Spinal cord (tissue), 10 donors: ENCODE results near the gene TMEM200A. TPM values are rescaled to one million over a fixed set of nuclear protein-coding genes. Genes with fewer than 3 reads are reported as not detected.

Experiments used
- DNase-seq, 6 donors: peaks; one replicate each; pipeline versions ENCODE4 v3.0.0 to v3.0.0-alpha.2; 2013 to 2015; ENCODE audit warnings: low spot score in 6 of 6, low read depth in 4 of 6
- H3K27ac ChIP-seq: one replicate; pipeline ENCODE4 v1.5.1; 2013; ENCODE audit warnings: low read depth, low read length, control low read depth
- H3K27me3 ChIP-seq: one replicate; pipeline ENCODE4 v1.6.1; 2013; ENCODE audit warnings: low read length; ENCODE audit not compliant: control insufficient read depth, insufficient read depth
- H3K36me3 ChIP-seq: one replicate; pipeline ENCODE4 v1.6.1; 2013; ENCODE audit warnings: low read length; ENCODE audit not compliant: control insufficient read depth, insufficient read depth
- H3K4me1 ChIP-seq: one replicate; pipeline ENCODE4 v1.6.1; 2013; ENCODE audit warnings: low read length; ENCODE audit not compliant: control insufficient read depth, insufficient read depth
- H3K4me3 ChIP-seq: one replicate; pipeline ENCODE4 v1.5.1; 2013; ENCODE audit warnings: low read depth, low read length, control low read depth
- H3K9me3 ChIP-seq: one replicate; pipeline ENCODE4 v1.6.1; 2013; ENCODE audit warnings: low read length; ENCODE audit not compliant: control insufficient read depth, insufficient read depth
- WGBS: methylation state at CpG from one replicate; pipeline ENCODE4 v1.1.5; 2013; ENCODE audit warnings: missing lambda C conversion rate; ENCODE audit not compliant: insufficient coverage; 5-methylcytosine and 5-hydroxymethylcytosine counted together
- polyA plus RNA-seq, 2 donors: library from polyadenylated mRNA; unstranded; fragments of 120-200 nt; gene quantifications; one replicate each; pipeline ENCODE4 v1.2.1, GENCODE V29; 2013; ENCODE audit not compliant: insufficient read length in 2 of 2
- total RNA-seq, 2 donors: library from RNA; depleted of rRNA in 1 of 2; stranded (reverse); fragments of 120-200 nt in 1 of 2; fragments of >200 nt in 1 of 2; gene quantifications; one replicate each; pipeline versions ENCODE4 v1.2.3 to v1.2.4, GENCODE V29; 2013 to 2014
- donor health status: healthy.

Gene TMEM200A
- total and polyA plus RNA-seq, 4 donors = 8.8 to 13.6 (median 10.6) TPM

GRCh38 chr6:130372786-130373185, 7.0 kb downstream of the TMEM200A start:
- H3K9me3 ChIP-seq = no peaks in the 10 kb centered on the region
- no peak overlapping the region for H3K27ac ChIP-seq
- no peaks in the 10 kb centered on the region for H3K4me1 ChIP-seq
- H3K36me3 ChIP-seq = no peaks in the 10 kb centered on the region
- no peak for DNase-seq
- no CpG with 5 or more reads among the region's 1 CpG for WGBS
- H3K4me3 ChIP-seq = no peak overlapping the region
- H3K27me3 ChIP-seq = no peaks in the 10 kb centered on the region

- H3K27me3 ChIP-seq = no peaks in the 10 kb centered on the region
- no peak overlapping the region for H3K4me3 ChIP-seq
- H3K27ac ChIP-seq = no peak overlapping the region
- 61% methylated on average over 2 of the region's 2 CpGs for WGBS
- no peaks in the 10 kb centered on the region for H3K9me3 ChIP-seq
- no peak for DNase-seq
- no peaks in the 10 kb centered on the region for H3K36me3 ChIP-seq
- H3K4me1 ChIP-seq = no peaks in the 10 kb centered on the region
Observed at GRCh38 chr6:130373992-130374391, 8.2 kb downstream of the TMEM200A start.

- H3K27ac ChIP-seq = no peak overlapping the region
- no peaks in the 10 kb centered on the region for H3K9me3 ChIP-seq
- H3K4me3 ChIP-seq = no peak overlapping the region
- no peaks in the 10 kb centered on the region for H3K4me1 ChIP-seq
- no peak for DNase-seq
- no peaks in the 10 kb centered on the region for H3K36me3 ChIP-seq
- H3K27me3 ChIP-seq = no peaks in the 10 kb centered on the region
- 17% methylated on average over 1 of the region's 1 CpG for WGBS
Observed at GRCh38 chr6:130376936-130377335, 11.1 kb downstream of the TMEM200A start.

GRCh38 chr6:130377371-130377770, 11.6 kb downstream of the TMEM200A start:
- H3K4me3 ChIP-seq = no peak overlapping the region
- H3K4me1 ChIP-seq = no peaks in the 10 kb centered on the region
- no peaks in the 10 kb centered on the region for H3K27me3 ChIP-seq
- no peaks in the 10 kb centered on the region for H3K36me3 ChIP-seq
- no peak overlapping the region for H3K27ac ChIP-seq
- DNase-seq = no peak
- no peaks in the 10 kb centered on the region for H3K9me3 ChIP-seq

- DNase-seq = no peak
- Histone ChIP-seq H3K4me1 (no peaks in the 10 kb centered on the region), H3K4me3 (no peak overlapping the region), H3K27me3 (no peaks in the 10 kb centered on the region), H3K27ac (no peak overlapping the region), H3K36me3 (no peaks in the 10 kb centered on the region), H3K9me3 (no peaks in the 10 kb centered on the region)
- 90% methylated on average over 1 of the region's 2 CpGs for WGBS
Observed at GRCh38 chr6:130377915-130378314, 12.1 kb downstream of the TMEM200A start.

- no peak for DNase-seq
- no peak overlapping the region for H3K4me3 ChIP-seq
- no peak overlapping the region for H3K27ac ChIP-seq
- H3K9me3 ChIP-seq = no peaks in the 10 kb centered on the region
- 67% methylated on average over 1 of the region's 3 CpGs for WGBS
- no peaks in the 10 kb centered on the region for H3K4me1 ChIP-seq
- H3K36me3 ChIP-seq = no peaks in the 10 kb centered on the region
- no peaks in the 10 kb centered on the region for H3K27me3 ChIP-seq
Observed at GRCh38 chr6:130379223-130379622, 13.4 kb downstream of the TMEM200A start.

GRCh38 chr6:130381012-130381411, 15.2 kb downstream of the TMEM200A start:
- Histone ChIP-seq H3K4me3 (no peak overlapping the region), H3K36me3 (no peaks in the 10 kb centered on the region), H3K9me3 (no peaks in the 10 kb centered on the region), H3K27me3 (no peaks in the 10 kb centered on the region), H3K27ac (no peak overlapping the region), H3K4me1 (no peaks in the 10 kb centered on the region)
- DNase-seq = no peak

- Histone ChIP-seq H3K27me3 (no peaks in the 10 kb centered on the region), H3K27ac (no peak overlapping the region), H3K4me1 (no peaks in the 10 kb centered on the region), H3K9me3 (no peaks in the 10 kb centered on the region), H3K36me3 (no peaks in the 10 kb centered on the region), H3K4me3 (no peak overlapping the region)
- no peak for DNase-seq
- WGBS = 94% methylated on average over 3 of the region's 7 CpGs
Observed at GRCh38 chr6:130381459-130382380, 15.9 kb downstream of the TMEM200A start.

- H3K27ac ChIP-seq = no peak overlapping the region
- H3K36me3 ChIP-seq = no peaks in the 10 kb centered on the region
- WGBS = 83% methylated on average over 2 of the region's 9 CpGs
- H3K9me3 ChIP-seq = no peaks in the 10 kb centered on the region
- no peaks in the 10 kb centered on the region for H3K4me1 ChIP-seq
- DNase-seq = no peak
- H3K4me3 ChIP-seq = no peak overlapping the region
- no peaks in the 10 kb centered on the region for H3K27me3 ChIP-seq
Observed at GRCh38 chr6:130382872-130383490, 17.2 kb downstream of the TMEM200A start.
